ENCODE results near the gene IGSF11. TPM values are rescaled to one million over a fixed set of nuclear protein-coding genes. Genes with fewer than 3 reads are reported as not detected.

IGSF11 gene
- not detected in 2 replicates for total RNA-seq

GRCh38 chr3:119034256-119035013 lies at the start of gene IGSF11:
IGSF11 (minus strand) TSS chr3:119034846; CDS start chr3:119034582, 264 bp downstream.

Other genes with a start within 250 kb of the IGSF11 start
- gene TEX55, start 111.3 kb upstream of the IGSF11 start, total RNA-seq, result not detected in 2 replicates
- gene UPK1B, start 138.8 kb upstream of the IGSF11 start, total RNA-seq, result 1.7 and 12.2 TPM in 2 replicates
- 18.1 and 32.0 TPM in 2 replicates for gene B4GALT4, start 206.0 kb upstream of the IGSF11 start, total RNA-seq